GM03348 (cell line): ENCODE results near the gene FOXO4.
A peak's percentile ranks its signal among the peaks of the same experiment; 100 is the strongest.

Experiments
- DNase-seq: peaks from one replicate; pipeline ENCODE4 v3.0.0; 2012; ENCODE audit warnings: low spot score

FOXO4 gene

GRCh38 chrX:71143508-71143907, 47.9 kb downstream of the FOXO4 start:
- peak; percentile 37 for DNase-seq

- peak; percentile 31 for DNase-seq
Observed at GRCh38 chrX:71144651-71145050, 49.0 kb downstream of the FOXO4 start, which contains the start of gene NLGN3. TSS of gene NLGN3 (plus strand) at chrX:71144841. CDS start at chrX:71147750, 2,909 bp downstream.

- no peak for DNase-seq
Observed at GRCh38 chrX:71147496-71148277, 52.0 kb downstream of the FOXO4 start.

GRCh38 chrX:71148278-71148663, 52.6 kb downstream of the FOXO4 start:
- DNase-seq, result no peak

- DNase-seq, result no peak
Observed at GRCh38 chrX:71151366-71151765, 55.7 kb downstream of the FOXO4 start.
